ENCODE measurements around the gene RELL1.

DNA sequence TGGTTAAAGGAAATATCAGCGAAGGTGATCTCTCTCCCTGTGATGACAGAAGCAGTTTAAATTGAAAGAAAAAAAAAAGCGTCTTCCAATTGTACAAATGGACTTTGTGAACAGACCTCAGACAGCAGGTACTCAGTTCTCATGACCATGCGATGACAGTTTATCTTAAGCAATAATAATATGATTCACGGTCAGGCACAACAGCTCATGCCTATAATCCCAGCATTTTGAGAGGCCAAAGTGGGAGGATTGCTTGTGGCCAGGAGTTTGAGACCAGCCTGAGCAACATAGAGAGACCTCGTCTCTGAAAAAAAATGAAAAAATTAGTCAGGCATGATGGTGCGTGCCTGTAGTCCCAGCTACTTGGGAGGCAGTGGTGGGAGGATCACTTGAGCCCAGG is 51.0 kb downstream of the RELL1 start:
- TF ChIP-seq EZH2 (IDR thresholded peaks at IDR 0.05; ENCODE audit: insufficient read depth, low read length): no peak
- TF ChIP-seq, protein P1, sequence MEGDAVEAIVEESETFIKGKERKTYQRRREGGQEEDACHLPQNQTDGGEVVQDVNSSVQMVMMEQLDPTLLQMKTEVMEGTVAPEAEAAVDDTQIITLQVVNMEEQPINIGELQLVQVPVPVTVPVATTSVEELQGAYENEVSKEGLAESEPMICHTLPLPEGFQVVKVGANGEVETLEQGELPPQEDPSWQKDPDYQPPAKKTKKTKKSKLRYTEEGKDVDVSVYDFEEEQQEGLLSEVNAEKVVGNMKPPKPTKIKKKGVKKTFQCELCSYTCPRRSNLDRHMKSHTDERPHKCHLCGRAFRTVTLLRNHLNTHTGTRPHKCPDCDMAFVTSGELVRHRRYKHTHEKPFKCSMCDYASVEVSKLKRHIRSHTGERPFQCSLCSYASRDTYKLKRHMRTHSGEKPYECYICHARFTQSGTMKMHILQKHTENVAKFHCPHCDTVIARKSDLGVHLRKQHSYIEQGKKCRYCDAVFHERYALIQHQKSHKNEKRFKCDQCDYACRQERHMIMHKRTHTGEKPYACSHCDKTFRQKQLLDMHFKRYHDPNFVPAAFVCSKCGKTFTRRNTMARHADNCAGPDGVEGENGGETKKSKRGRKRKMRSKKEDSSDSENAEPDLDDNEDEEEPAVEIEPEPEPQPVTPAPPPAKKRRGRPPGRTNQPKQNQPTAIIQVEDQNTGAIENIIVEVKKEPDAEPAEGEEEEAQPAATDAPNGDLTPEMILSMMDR (IDR thresholded peaks at IDR 0.05; ENCODE audit: insufficient read depth, low read depth, low read length): no peak
